Endodermal cell (in vitro differentiated cells): ENCODE results near the gene PROSER3. TPM values are rescaled to one million over a fixed set of nuclear protein-coding genes. Genes with fewer than 3 reads are reported as not detected.

Experiments
- DNase-seq: peaks from one replicate; pipeline ENCODE4 v3.0.0-alpha.2; 2017
- H3K27ac ChIP-seq: 2 replicates; pipeline ENCODE4 v1.5.1; 2013; ENCODE audit warnings: mild to moderate bottlenecking, low read depth, low read length, moderate library complexity
- H3K27me3 ChIP-seq: 2 replicates; pipeline ENCODE4 v1.6.1; 2013; ENCODE audit warnings: mild to moderate bottlenecking, low read length, moderate library complexity; ENCODE audit not compliant: insufficient read depth, control insufficient read depth, poor library complexity, severe bottlenecking
- H3K36me3 ChIP-seq: 2 replicates; pipeline ENCODE4 v1.7.0; 2013; ENCODE audit warnings: mild to moderate bottlenecking, low read length, moderate library complexity; ENCODE audit not compliant: control insufficient read depth, insufficient read depth
- H3K4me1 ChIP-seq: one replicate; pipeline ENCODE4 v1.7.0; 2013; ENCODE audit warnings: low read length; ENCODE audit not compliant: control insufficient read depth, insufficient read depth
- H3K4me3 ChIP-seq: 2 replicates; pipeline ENCODE4 v1.5.1; 2013; ENCODE audit warnings: mild to moderate bottlenecking, low read length, moderate library complexity
- H3K9ac ChIP-seq: 2 replicates; pipeline ENCODE4 v1.6.1; 2013; ENCODE audit warnings: mild to moderate bottlenecking, low read length, moderate library complexity; ENCODE audit not compliant: poor library complexity, severe bottlenecking; ENCODE audit errors: extremely low read depth
- H3K9me3 ChIP-seq: 2 replicates; pipeline ENCODE4 v1.6.1; 2013; ENCODE audit warnings: mild to moderate bottlenecking, low read length, moderate library complexity; ENCODE audit not compliant: control insufficient read depth
- H3K27ac Mint-ChIP-seq: 2 replicates; pipeline ENCODE4 v1.8.0; 2020; ENCODE audit warnings: mixed read lengths
- H3K27me3 Mint-ChIP-seq: 2 replicates; pipeline ENCODE4 v1.8.0; 2021; ENCODE audit warnings: mild to moderate bottlenecking, mixed read lengths; ENCODE audit not compliant: insufficient read depth
- H3K36me3 Mint-ChIP-seq: 2 replicates; pipeline ENCODE4 v1.8.0; 2020; ENCODE audit warnings: low read depth, mixed read lengths
- H3K4me1 Mint-ChIP-seq: 2 replicates; pipeline ENCODE4 v1.8.0; 2020; ENCODE audit warnings: mixed read lengths
- H3K4me3 Mint-ChIP-seq: 2 replicates; pipeline ENCODE4 v1.8.0; 2020; ENCODE audit warnings: mild to moderate bottlenecking, moderate library complexity, mixed read lengths
- H3K9me3 Mint-ChIP-seq: 2 replicates; pipeline ENCODE4 v1.8.0; 2020; ENCODE audit warnings: mild to moderate bottlenecking, mixed read lengths
- CTCF ChIP-seq: fragments of 200-600 bp; sonication (generic); conservative IDR thresholded peaks from 2 replicates; pipeline ENCODE4 v1.5.0; 2021; ENCODE audit warnings: antibody characterized with exemption, mild to moderate bottlenecking
- WGBS, 2 experiments: methylation state at CpG; one replicate each; pipeline versions ENCODE4 v1.1.5 to v1.1.7; 2013; ENCODE audit warnings: missing lambda C conversion rate in 2 of 2, mixed read lengths in 1 of 2; ENCODE audit not compliant: insufficient coverage in 1 of 2, insufficient read length in 1 of 2; 5-methylcytosine and 5-hydroxymethylcytosine counted together
- total RNA-seq, 2 donors: library from RNA; stranded (reverse); fragmentation: NEBNext Ultra II Directional in 1 of 2; extraction: Animal tissue kit (Norgen Biotek cat#: 25700) in 1 of 2; gene quantifications; 2 replicates in 1 of 2; 3 replicates in 1 of 2; pipeline ENCODE4 v1.2.1, GENCODE V29; 2021

The PROSER3 gene
- total RNA-seq, 2 donors from 2014 or later: 37.8 to 45.4 TPM

- Mint-ChIP-seq H3K4me1 (peaks cover 8% of the 10 kb centered on the region), H3K36me3 (peaks cover 18% of the 10 kb centered on the region), H3K4me3 (peak overlapping the region; percentile 91), H3K27me3 (peaks cover 25% of the 10 kb centered on the region), H3K27ac (peak overlapping the region; percentile 79), H3K9me3 (no peaks in the 10 kb centered on the region)
- no peak for DNase-seq
- WGBS, 2 experiments: 34 to 36% methylated on average over 12 to 19 of the region's 19 CpGs
- no peak for TF ChIP-seq CTCF
- Histone ChIP-seq H3K27me3 (peaks cover 7% of the 10 kb centered on the region), H3K27ac (peak overlapping the region; percentile 69), H3K4me3 (peak overlapping the region; percentile 100), H3K36me3 (peaks cover 24% of the 10 kb centered on the region), H3K4me1 (no peaks in the 10 kb centered on the region), H3K9ac (no peak overlapping the region), H3K9me3 (no peaks in the 10 kb centered on the region)
Observed at GRCh38 chr19:35757231-35757748, 686 bp upstream of the PROSER3 start.

- H3K9ac ChIP-seq: no peak overlapping the region
- no peaks in the 10 kb centered on the region for H3K4me1 ChIP-seq
- no peak overlapping the region for H3K4me3 ChIP-seq
- H3K27ac ChIP-seq: no peak overlapping the region
- peaks cover 19% of the 10 kb centered on the region for H3K27me3 Mint-ChIP-seq
- WGBS, 2 experiments: 100% methylated on average over 2 of the region's 2 CpGs; no CpG with 5 or more reads in 1 of the 2 experiments
- no peak for TF ChIP-seq CTCF
- peak overlapping the region; percentile 91 for H3K4me3 Mint-ChIP-seq
- peaks cover 8% of the 10 kb centered on the region for H3K4me1 Mint-ChIP-seq
- peaks cover 7% of the 10 kb centered on the region for H3K27me3 ChIP-seq
- no peaks in the 10 kb centered on the region for H3K9me3 Mint-ChIP-seq
- no peak overlapping the region for H3K27ac Mint-ChIP-seq
- H3K9me3 ChIP-seq: no peaks in the 10 kb centered on the region
- H3K36me3 Mint-ChIP-seq: peaks cover 24% of the 10 kb centered on the region
- H3K36me3 ChIP-seq: peaks cover 23% of the 10 kb centered on the region
- DNase-seq: peak; percentile 37
Observed at GRCh38 chr19:35759697-35760096, 1.7 kb downstream of the PROSER3 start.

- no peak overlapping the region for H3K4me3 Mint-ChIP-seq
- H3K36me3 Mint-ChIP-seq: peaks cover 29% of the 10 kb centered on the region
- peaks cover 5% of the 10 kb centered on the region for H3K4me1 Mint-ChIP-seq
- Histone ChIP-seq H3K27me3 (no peaks in the 10 kb centered on the region), H3K4me3 (no peak overlapping the region), H3K9me3 (no peaks in the 10 kb centered on the region), H3K9ac (no peak overlapping the region), H3K4me1 (no peaks in the 10 kb centered on the region), H3K27ac (no peak overlapping the region), H3K36me3 (peaks cover 27% of the 10 kb centered on the region)
- 95 to 98% methylated on average over 4 of the region's 4 CpGs for WGBS, 2 experiments
- no peak overlapping the region for H3K27ac Mint-ChIP-seq
- H3K27me3 Mint-ChIP-seq: peaks cover 11% of the 10 kb centered on the region
- TF ChIP-seq CTCF: no peak
- no peaks in the 10 kb centered on the region for H3K9me3 Mint-ChIP-seq
- DNase-seq: no peak
Observed at GRCh38 chr19:35760711-35761349, 2.9 kb downstream of the PROSER3 start.
